ENCODE data around the gene PDE4D.

- TF ChIP-seq EZH2 (IDR thresholded peaks at IDR 0.05; ENCODE audit: insufficient read depth, low read length), result no peak
- TF ChIP-seq CTCF (IDR thresholded peaks at IDR 0.05; ENCODE audit: insufficient read depth, low read depth, low read length), result no peak
Observed at GRCh38 chr5:58999804-59000203, 893.7 kb downstream of the PDE4D start.

Data from astrocyte (in vitro differentiated cells and primary cell).